Tibial artery (tissue), 4 donors: ENCODE results near the gene MYRIP.

Experiments
- DNase-seq, 2 donors: peaks; one replicate each; pipeline ENCODE4 v3.0.0-alpha.2; 2019
- H3K27ac ChIP-seq, 2 donors: fragments of 200-600 bp; sonication (generic) in 1 of 2; 1 replicate in 1 of 2; 2 replicates in 1 of 2; pipeline ENCODE4 v1.5.1; 2018 to 2019; ENCODE audit warnings: mild to moderate bottlenecking in 1 of 2
- H3K27me3 ChIP-seq, 2 donors: fragments of 200-600 bp; sonication (generic) in 1 of 2; one replicate each; pipeline versions ENCODE4 v1.5.1 to v1.6.0; 2016 to 2019
- H3K36me3 ChIP-seq, 3 donors: fragments of 200-600 bp; sonication (generic) in 2 of 3; one replicate each; pipeline ENCODE4 v1.5.1; 2016 to 2019; ENCODE audit warnings: mild to moderate bottlenecking in 2 of 3
- H3K4me1 ChIP-seq, 4 donors: fragments of 200-600 bp; sonication (generic) in 2 of 4; 1 replicate in 3 of 4; 2 replicates in 1 of 4; pipeline ENCODE4 v1.5.1; 2016 to 2019
- H3K4me3 ChIP-seq, 2 donors: fragments of 200-600 bp; sonication (generic) in 1 of 2; 1 replicate in 1 of 2; 2 replicates in 1 of 2; pipeline ENCODE4 v1.5.1; 2018 to 2019; ENCODE audit warnings: mild to moderate bottlenecking in 2 of 2
- H3K9me3 ChIP-seq, 3 donors: fragments of 200-600 bp; sonication (generic) in 1 of 3; one replicate each; pipeline ENCODE4 v1.5.1; 2016 to 2019
- intact Hi-C: fragments of 100-400 bp; cut with DNase I; formaldehyde crosslinking; loops from one replicate; pipeline ENCODE4 v1.15.0; 2023; ENCODE audit warnings: low total_unique reads
- TF ChIP-seq, protein P1 (sequence below), 2 experiments: fragments of 200-600 bp in 1 of 2; fragments of 450-650 bp in 1 of 2; IDR thresholded peaks; one replicate each; pipeline ENCODE4 v1.5.1; 2017 to 2019; ENCODE audit warnings: antibody characterized with exemption in 2 of 2, mild to moderate bottlenecking in 1 of 2, moderate library complexity in 1 of 2

The MYRIP gene

DNA sequence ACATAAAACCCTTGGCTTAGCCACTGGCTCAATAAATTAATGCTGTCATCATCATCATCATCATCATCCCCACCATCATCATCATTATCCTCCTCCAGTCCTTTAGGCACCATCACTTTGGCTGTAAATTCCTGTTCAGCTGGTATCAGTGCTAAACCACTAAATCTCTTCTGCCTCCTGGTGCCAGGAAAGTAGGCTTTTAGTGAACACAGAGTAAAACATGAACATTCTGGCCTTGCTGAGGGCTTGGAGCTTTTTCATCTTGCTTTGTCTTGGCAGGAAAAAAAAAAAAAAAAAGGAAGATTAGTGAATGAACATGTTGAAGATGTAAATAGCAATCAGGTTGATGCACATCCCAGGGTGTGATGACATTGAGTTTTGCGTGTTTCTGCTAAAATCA, 432.8 kb downstream of the MYRIP start:
- no peaks in the 10 kb centered on the region for H3K27me3 ChIP-seq
- TF ChIP-seq, protein P1, sequence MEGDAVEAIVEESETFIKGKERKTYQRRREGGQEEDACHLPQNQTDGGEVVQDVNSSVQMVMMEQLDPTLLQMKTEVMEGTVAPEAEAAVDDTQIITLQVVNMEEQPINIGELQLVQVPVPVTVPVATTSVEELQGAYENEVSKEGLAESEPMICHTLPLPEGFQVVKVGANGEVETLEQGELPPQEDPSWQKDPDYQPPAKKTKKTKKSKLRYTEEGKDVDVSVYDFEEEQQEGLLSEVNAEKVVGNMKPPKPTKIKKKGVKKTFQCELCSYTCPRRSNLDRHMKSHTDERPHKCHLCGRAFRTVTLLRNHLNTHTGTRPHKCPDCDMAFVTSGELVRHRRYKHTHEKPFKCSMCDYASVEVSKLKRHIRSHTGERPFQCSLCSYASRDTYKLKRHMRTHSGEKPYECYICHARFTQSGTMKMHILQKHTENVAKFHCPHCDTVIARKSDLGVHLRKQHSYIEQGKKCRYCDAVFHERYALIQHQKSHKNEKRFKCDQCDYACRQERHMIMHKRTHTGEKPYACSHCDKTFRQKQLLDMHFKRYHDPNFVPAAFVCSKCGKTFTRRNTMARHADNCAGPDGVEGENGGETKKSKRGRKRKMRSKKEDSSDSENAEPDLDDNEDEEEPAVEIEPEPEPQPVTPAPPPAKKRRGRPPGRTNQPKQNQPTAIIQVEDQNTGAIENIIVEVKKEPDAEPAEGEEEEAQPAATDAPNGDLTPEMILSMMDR (IDR thresholded peaks at IDR 0.05), result no peak
- H3K27ac ChIP-seq, result no peak overlapping the region
- DNase-seq, result no peak
- H3K36me3 ChIP-seq, result peaks cover 0 to 5% (median 0%) of the 10 kb centered on the region in 3 donors
- intact Hi-C loops, result no loop called here
- no peaks in the 10 kb centered on the region for H3K9me3 ChIP-seq
- no peak overlapping the region for H3K4me3 ChIP-seq
- no peaks in the 10 kb centered on the region for H3K4me1 ChIP-seq

DNA sequence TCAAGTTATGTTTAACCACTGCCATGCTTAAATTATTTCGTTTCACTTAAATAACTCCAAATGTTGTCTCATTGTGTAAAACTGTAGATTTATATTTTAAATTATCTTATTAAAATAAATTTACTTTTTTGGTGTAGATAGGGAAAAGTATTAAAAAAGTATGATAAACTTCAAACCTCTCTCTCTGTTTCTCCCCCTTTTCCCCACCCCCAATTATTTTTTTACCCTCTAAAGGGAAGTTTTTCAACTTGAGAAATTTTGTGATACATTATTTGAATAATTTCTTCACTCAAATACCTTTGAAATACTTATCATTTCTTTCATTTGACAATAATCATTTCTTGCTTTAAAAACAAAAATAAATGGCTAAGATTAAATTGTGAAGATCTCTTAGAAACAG, 433.2 kb downstream of the MYRIP start:
- Histone ChIP-seq H3K4me1 (no peaks in the 10 kb centered on the region), H3K36me3 (peaks cover 0 to 5% (median 0%) of the 10 kb centered on the region in 3 donors), H3K9me3 (no peaks in the 10 kb centered on the region), H3K27ac (no peak overlapping the region), H3K27me3 (no peaks in the 10 kb centered on the region), H3K4me3 (no peak overlapping the region)
- TF ChIP-seq, protein P1 (IDR thresholded peaks at IDR 0.05), result no peak
- intact Hi-C loops, result no loop called here
- DNase-seq, result no peak

DNA sequence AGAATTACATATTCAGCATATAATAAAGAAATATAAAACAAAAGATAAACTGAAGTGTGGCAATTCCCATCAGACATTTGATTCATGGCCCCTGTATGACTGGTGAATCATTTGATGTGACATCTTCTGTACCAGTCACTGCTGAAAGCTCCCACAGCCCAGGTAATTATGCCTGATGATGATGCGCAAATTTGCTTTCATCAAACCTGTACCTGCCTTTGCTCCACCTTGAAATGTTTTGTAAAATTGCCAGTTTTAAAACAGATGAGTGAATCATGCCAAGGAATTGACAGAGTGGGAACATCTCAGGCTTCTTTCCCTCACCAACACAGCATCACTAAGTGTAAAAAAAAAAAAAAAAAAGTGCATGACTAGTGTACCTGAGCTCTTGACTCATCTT, 433.6 kb downstream of the MYRIP start:
- H3K9me3 ChIP-seq, result no peaks in the 10 kb centered on the region
- no peak overlapping the region for H3K4me3 ChIP-seq
- no peak for DNase-seq
- TF ChIP-seq, protein P1 (IDR thresholded peaks at IDR 0.05), result no peak
- H3K27ac ChIP-seq, result no peak overlapping the region
- intact Hi-C loops, result no loop called here
- H3K4me1 ChIP-seq, result no peaks in the 10 kb centered on the region
- peaks cover 0 to 5% (median 0%) of the 10 kb centered on the region in 3 donors for H3K36me3 ChIP-seq
- H3K27me3 ChIP-seq, result no peaks in the 10 kb centered on the region

DNA sequence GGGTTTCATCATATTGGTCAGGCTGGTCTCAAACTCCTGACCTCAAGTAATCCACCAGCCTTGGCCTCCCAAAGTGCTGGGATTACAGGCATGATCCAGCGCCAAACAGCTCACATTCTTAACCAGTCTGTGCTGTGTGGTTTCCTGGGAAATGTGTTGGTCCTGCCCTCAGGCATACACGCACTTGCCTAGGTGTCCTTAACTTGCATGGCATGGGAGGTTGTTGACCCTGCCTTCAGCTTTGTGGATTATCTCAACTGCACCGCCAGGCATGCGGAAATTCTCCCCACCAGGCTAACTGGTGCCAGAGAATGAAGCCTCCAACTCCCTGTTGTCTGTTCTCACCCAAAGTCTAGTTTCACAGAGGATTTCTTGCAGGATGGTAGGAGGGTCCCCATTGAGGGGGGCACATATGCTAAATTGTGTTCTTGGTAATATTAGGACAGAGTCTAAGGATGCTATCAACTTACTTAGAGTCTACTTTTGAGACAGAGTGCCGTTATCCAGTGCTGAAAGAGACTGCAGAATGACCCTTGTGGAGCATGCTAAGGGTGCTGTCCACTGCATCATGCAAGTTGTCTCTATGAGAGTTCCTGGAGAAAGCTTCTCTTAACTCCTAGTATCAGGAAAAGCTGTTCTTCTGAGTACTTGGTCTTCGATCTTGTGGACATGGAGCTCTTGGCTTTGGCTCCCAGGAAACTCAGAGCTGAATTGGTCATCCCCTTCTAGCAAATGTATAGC, 438.5 kb downstream of the MYRIP start:
- intact Hi-C loops, result no loop called here
- no peaks in the 10 kb centered on the region for H3K9me3 ChIP-seq
- peaks cover 0 to 5% (median 0%) of the 10 kb centered on the region in 3 donors for H3K36me3 ChIP-seq
- H3K27me3 ChIP-seq, result no peaks in the 10 kb centered on the region
- DNase-seq, result no peak
- no peak overlapping the region for H3K4me3 ChIP-seq
- H3K4me1 ChIP-seq, result no peaks in the 10 kb centered on the region
- H3K27ac ChIP-seq, result no peak overlapping the region
- TF ChIP-seq, protein P1 (IDR thresholded peaks at IDR 0.05), result no peak

DNA sequence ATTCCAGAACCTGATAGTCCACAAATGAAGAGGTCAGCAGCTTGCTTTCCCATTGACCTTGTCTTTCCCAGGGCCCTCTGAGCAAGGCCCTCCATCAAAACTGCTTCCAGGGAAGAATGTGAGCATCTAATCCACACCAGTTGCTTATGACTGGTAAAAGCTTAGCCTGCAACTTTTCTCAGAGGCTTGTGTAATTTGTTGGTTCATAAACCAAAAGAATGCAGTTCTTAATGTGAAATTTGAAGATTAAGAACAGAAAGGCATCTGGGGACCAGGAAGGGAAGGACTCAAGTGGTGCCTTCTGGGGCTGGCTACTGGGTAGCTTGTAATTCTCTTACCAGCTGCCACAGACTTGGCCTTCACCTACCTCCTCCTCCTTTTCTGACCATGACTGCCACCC, 439.2 kb downstream of the MYRIP start:
- TF ChIP-seq, protein P1 (IDR thresholded peaks at IDR 0.05), result no peak
- H3K36me3 ChIP-seq, result peaks cover 0 to 5% (median 0%) of the 10 kb centered on the region in 3 donors
- DNase-seq, result no peak
- H3K27me3 ChIP-seq, result no peaks in the 10 kb centered on the region
- H3K9me3 ChIP-seq, result no peaks in the 10 kb centered on the region
- H3K4me1 ChIP-seq, result no peaks in the 10 kb centered on the region
- no peak overlapping the region for H3K27ac ChIP-seq
- H3K4me3 ChIP-seq, result no peak overlapping the region
- intact Hi-C loops, result no loop called here
